Esophagus (tissue), 2 donors: ENCODE measurements around the gene SEC14L5. TPM values are rescaled to one million over a fixed set of nuclear protein-coding genes. Genes with fewer than 3 reads are reported as not detected.
A peak's percentile ranks its signal among the peaks of the same experiment; 100 is the strongest.
"Not testable (repeated sequence)": the region's sequence is repeated elsewhere in the genome, so short reads cannot be mapped to it uniquely, and the experiment has no call there.

Experiments used
- H3K27ac ChIP-seq, 2 donors: one replicate each; pipeline ENCODE4 v1.5.1; 2013; ENCODE audit warnings: low read depth in 2 of 2, mild to moderate bottlenecking in 2 of 2, inconsistent platforms in 1 of 2, low read length in 1 of 2, moderate library complexity in 1 of 2
- H3K27me3 ChIP-seq, 2 donors: one replicate each; pipeline ENCODE4 v1.6.1; 2013; ENCODE audit warnings: low read length in 2 of 2, control low read depth in 1 of 2, mild to moderate bottlenecking in 1 of 2; ENCODE audit not compliant: insufficient read depth in 2 of 2, control insufficient read depth in 1 of 2
- H3K36me3 ChIP-seq, 2 donors: one replicate each; pipeline ENCODE4 v1.6.1; 2013; ENCODE audit warnings: low read length in 1 of 2; ENCODE audit not compliant: control insufficient read depth in 2 of 2, insufficient read depth in 2 of 2
- H3K4me1 ChIP-seq, 2 donors: one replicate each; pipeline ENCODE4 v1.6.1; 2013; ENCODE audit warnings: low read length in 1 of 2; ENCODE audit not compliant: control insufficient read depth in 2 of 2, insufficient read depth in 2 of 2
- H3K4me3 ChIP-seq, 2 donors: one replicate each; pipeline ENCODE4 v1.5.1; 2013; ENCODE audit warnings: low read length in 2 of 2, mild to moderate bottlenecking in 2 of 2, low read depth in 1 of 2, moderate library complexity in 1 of 2
- H3K9me3 ChIP-seq, 2 donors: one replicate each; pipeline ENCODE4 v1.6.1; 2013; ENCODE audit warnings: mild to moderate bottlenecking in 2 of 2, low read depth in 1 of 2, low read length in 1 of 2, moderate library complexity in 1 of 2; ENCODE audit not compliant: control insufficient read depth in 2 of 2, insufficient read depth in 1 of 2
- WGBS, 2 donors: extraction: QIAGEN DNeasy Blood & Tissue Kit; methylation state at CpG; one replicate each; pipeline ENCODE4 v1.1.7; 2013; 5-methylcytosine and 5-hydroxymethylcytosine counted together
- polyA plus RNA-seq, 2 donors: library from polyadenylated mRNA; stranded (reverse); fragments of 200-250 nt; gene quantifications; one replicate each; pipeline ENCODE4 v1.2.3, GENCODE V29; 2013
- donor health status: healthy with polysubstance abuse.
- donor health status: Bipolar disorder and iron deficiency.

The SEC14L5 gene
- polyA plus RNA-seq, 2 donors = 0.19 to 0.49 TPM

DNA sequence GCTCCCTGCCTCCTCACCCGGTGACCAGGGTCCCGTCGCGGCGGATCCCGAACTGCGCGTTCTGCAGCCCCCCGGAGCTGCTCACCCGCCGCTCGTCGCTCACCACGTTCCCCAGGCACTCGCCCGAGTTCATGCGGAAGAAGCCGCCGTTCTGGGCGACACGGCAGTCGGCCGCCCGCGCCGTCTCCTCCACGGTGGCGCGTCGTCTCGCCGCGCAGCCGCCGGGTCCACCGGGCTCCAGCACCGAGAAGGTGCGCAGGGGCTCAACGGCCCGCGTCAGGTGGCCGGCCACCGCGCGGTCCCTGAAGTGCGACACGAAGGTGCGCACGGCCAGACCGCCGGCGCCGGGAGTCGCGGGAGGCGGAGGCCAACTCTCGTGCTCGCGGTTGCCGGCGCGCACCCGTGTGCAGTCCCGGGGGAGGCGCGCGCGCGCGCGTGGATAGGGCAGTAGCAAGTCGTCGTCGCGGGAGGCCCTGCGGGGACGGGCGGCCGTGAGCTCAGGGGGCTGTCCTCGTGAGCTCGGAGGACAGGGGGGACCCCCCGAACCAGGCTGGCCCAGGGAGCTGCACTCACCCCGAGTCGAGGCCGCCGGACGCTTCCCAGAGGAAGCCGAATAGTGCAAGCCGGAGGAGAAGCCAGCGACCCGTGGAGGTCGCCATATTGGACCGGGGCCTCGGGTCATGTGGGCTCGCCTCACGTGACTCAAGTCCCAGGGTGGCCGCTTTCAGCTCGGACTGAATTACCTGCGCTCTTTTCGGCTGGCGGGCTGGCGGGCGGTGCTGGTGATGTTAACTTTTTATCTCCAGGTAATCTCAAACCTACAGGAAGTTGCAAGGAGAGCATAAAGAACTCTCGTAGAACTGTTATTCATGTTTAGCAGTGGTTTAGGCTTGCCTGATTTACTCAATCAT lies 75.4 kb downstream of the SEC14L5 start, which contains the start of gene NAGPA:
Gene NAGPA (minus strand): TSS at position 680 of the 911 bp plus-strand sequence. CDS start 21 bp downstream, at position 659.
- Histone ChIP-seq H3K36me3 (peaks cover 0 to 10% of the 10 kb centered on the region in 2 donors), H3K4me1 (peaks cover 0 to 3% of the 10 kb centered on the region in 2 donors), H3K27me3 (no peaks in the 10 kb centered on the region), H3K9me3 (no peaks in the 10 kb centered on the region), H3K4me3 (peak within 1 kb of the TSS; percentile 70 to 93), H3K27ac (peak within 1 kb of the TSS; percentile 57 to 78)
- 0 to 1% methylated on average over 87 to 104 of the region's 104 CpGs for WGBS, 2 donors

DNA sequence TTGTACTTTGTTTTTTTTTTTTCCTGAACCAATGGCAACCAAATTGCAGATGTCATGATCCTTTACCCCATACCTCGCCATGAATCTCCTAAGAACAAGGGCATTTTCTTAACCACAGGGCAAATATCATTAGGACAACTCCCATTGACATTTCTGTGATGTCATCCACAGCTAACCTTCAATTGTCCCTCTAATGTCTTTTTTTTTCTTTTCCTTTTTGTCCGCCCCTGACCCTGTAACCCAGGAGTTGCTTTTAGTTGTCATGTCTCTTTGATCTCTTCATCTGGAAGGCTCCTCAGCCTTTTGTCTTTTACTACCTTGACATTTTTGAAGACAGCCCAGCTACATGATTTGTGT lies 76.0 kb downstream of the SEC14L5 start:
- no peaks in the 10 kb centered on the region for H3K27me3 ChIP-seq
- H3K9me3 ChIP-seq = no peaks in the 10 kb centered on the region
- H3K36me3 ChIP-seq = peaks cover 0 to 6% of the 10 kb centered on the region in 2 donors
- H3K27ac ChIP-seq = peak overlapping the region in 1 of 2 donors; percentile 57
- 12 to 14% methylated on average over 2 of the region's 2 CpGs for WGBS, 2 donors
- H3K4me1 ChIP-seq = peaks cover 0 to 3% of the 10 kb centered on the region in 2 donors
- H3K4me3 ChIP-seq = peak overlapping the region in 1 of 2 donors; percentile 70

DNA sequence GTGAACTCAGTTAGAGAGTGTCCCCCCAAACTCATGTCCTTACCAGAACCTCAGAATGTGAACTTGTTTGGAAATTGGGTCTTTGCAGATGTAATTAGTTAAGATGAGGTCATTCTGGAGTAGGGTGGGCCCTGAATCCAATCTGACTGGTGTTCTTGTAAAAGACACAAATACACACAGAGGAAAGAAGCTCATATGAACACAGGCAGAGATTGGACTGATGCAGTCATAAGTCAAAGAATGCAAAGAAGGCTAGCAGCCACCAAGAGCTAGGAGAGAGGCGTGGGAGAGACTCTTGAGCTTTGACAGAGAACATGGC lies 77.7 kb downstream of the SEC14L5 start:
- Histone ChIP-seq H3K9me3 (no peaks in the 10 kb centered on the region), H3K4me3 (no peak overlapping the region), H3K4me1 (peaks cover 0 to 3% of the 10 kb centered on the region in 2 donors), H3K27me3 (no peaks in the 10 kb centered on the region), H3K27ac (no peak overlapping the region), H3K36me3 (peaks cover 0 to 4% of the 10 kb centered on the region in 2 donors)
- WGBS, 2 donors = 73 to 81% methylated on average over 1 of the region's 1 CpG

DNA sequence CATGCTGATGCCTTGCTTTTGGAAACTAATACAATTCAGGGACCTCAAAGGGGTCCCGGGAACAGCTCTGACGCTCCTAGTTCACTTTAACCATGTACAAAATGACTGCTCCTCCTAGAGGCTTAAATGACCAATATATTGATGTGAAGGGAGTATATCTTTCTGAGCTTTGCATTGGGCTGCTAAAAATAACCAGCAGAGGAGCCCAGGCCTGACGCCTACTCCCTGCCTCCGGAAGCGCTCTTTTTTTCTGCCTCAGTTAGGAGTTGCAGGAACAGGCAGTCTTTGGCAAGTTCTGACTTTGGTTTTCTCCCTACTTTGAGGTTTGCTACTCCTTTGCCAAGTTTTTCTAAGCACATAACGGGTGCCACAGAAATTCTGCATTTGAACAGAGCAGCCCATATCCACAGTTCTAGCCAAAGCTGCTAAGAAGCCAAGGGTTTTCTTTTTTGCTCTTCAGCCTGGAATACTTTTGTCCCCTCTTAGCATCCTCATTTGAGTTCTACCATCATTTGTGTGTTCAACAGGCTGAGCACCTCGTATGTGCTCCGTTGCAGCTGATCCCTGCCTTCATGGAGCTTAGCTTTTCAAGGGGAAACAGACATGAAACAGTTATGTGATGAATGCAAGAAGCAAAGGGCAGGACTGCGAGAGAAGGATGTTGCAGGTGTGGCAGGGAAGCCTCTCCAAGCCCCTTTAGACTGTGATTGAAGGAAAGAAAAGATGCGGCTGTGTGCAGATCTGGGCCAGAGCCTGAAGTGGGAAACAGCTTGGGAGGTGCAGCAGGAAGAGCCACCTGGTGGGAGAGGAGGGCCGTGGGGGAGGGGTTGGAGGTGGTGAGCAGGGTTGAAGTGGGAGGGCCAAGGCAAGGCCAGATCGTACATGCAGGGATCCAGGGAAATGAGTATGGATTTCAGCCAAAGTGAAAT lies 78.4 kb downstream of the SEC14L5 start:
- H3K27ac ChIP-seq = no peak overlapping the region
- no peak overlapping the region for H3K4me3 ChIP-seq
- peaks cover 0 to 2% of the 10 kb centered on the region in 2 donors for H3K36me3 ChIP-seq
- no peaks in the 10 kb centered on the region for H3K9me3 ChIP-seq
- no peaks in the 10 kb centered on the region for H3K27me3 ChIP-seq
- 37 to 50% methylated on average over 12 of the region's 12 CpGs for WGBS, 2 donors
- peaks cover 0 to 3% of the 10 kb centered on the region in 2 donors for H3K4me1 ChIP-seq

DNA sequence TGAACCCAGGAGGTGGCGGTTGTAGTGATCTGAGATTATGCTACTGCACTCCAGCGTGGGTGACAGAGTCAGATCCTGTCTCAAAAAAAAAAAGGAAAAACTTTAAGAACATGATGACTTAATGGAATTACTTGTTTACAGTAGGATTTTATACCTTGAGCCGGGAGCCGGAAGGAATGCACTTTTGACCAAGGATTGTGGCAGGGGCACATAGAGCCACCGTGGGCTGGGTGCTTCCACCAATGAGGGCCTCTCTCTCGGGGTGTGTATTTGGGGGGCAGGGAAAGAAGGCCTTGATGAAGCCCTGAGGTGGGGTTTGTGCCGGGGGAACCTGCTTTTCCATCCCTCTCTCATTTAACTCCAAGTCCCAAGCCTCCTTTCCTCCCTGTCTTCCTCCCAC lies 82.3 kb downstream of the SEC14L5 start:
- 57 to 58% methylated on average over 7 of the region's 7 CpGs for WGBS, 2 donors
- Histone ChIP-seq H3K36me3 (no peaks in the 10 kb centered on the region), H3K4me3 (no peak overlapping the region), H3K27me3 (peaks cover 0 to 3% of the 10 kb centered on the region in 2 donors), H3K27ac (no peak overlapping the region), H3K9me3 (no peaks in the 10 kb centered on the region), H3K4me1 (no peaks in the 10 kb centered on the region)

DNA sequence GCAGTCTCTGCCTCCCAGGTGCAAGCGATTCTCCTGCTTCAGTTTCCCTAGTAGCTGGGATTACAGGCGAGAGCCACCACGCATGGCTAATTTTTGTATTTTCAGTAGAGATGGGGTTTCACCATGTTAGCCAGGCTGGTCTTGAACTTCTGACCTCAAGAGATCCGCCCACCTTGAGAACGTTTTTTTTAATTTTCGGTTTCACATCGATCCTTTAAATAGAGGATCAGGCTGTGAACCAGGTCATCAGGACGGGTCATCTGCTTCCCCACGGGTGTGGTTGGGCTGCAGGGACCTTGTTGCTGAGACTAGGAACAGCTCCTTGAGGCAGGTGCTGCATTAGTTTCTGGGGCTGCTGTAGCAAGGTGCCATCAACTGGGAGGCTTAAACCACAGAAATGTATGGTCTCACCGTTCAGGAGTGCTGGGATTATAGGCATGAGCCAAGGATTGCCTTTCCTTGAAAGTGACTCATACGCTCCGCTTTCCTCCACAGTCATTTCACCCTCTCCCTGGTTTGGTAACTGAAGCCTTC lies 83.5 kb downstream of the SEC14L5 start:
- no peak overlapping the region for H3K4me3 ChIP-seq
- WGBS, 2 donors = 57 to 61% methylated on average over 12 of the region's 12 CpGs
- H3K9me3 ChIP-seq = no peaks in the 10 kb centered on the region
- H3K27ac ChIP-seq = no peak overlapping the region
- H3K27me3 ChIP-seq = peaks cover 0 to 3% of the 10 kb centered on the region in 2 donors
- H3K4me1 ChIP-seq = no peaks in the 10 kb centered on the region
- no peaks in the 10 kb centered on the region for H3K36me3 ChIP-seq

DNA sequence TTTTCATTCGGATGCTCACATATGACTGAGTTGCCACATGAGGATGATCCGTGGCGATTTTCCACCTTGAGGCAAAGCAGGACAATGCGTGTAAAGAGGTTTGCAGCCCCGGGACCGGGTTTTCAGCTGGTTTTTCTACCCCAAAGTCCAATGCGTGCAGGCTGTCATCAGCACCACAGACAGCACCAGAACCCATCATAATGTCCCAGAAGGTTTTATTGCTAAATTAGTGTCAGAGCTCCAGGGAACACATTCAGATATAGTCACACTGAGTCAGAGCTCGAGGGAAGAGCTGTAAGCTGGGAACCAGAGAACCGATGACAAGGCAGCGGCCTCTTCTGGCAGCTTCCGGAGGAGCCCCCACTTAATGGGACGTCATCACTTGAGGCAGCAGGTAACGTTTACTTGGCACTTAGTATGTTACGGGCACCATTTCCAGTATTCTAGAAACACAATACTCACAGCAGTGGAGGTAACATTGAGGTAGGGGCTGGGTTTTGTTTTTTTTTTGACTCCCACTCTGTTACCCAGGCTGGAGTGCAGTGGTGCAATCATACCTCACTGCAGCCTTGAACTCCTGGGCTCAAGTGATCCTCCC lies 84.5 kb downstream of the SEC14L5 start:
- no peaks in the 10 kb centered on the region for H3K9me3 ChIP-seq
- WGBS, 2 donors = 72 to 74% methylated on average over 14 of the region's 14 CpGs
- no peaks in the 10 kb centered on the region for H3K4me1 ChIP-seq
- no peak overlapping the region for H3K27ac ChIP-seq
- H3K27me3 ChIP-seq = peaks cover 0 to 3% of the 10 kb centered on the region in 2 donors
- no peaks in the 10 kb centered on the region for H3K36me3 ChIP-seq
- no peak overlapping the region for H3K4me3 ChIP-seq

DNA sequence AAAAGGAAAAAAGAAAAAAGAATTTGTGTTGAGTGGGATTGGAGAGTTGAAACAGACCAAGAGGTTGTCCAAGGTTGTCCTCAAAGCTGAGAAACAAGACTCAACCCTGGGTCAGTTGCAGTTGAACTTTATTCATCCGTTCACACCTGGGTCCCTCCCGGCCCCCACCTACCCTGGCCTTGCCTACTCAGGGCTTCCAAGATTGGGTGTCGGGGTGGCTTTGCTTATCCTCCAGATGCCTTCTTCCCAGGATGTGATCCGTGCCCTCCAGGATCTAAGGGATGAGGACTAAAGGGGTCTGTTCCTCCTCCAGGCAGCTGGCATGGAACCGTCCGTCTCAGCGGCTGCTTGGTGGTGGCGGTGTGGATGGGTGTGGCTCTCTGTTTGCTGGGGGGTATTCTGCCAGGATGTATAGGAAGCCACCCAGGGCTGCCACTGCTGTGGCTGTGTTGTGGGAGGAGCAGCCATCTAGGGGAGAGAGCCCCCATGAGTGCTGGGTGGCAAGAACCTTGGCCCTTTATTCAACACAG lies 85.9 kb downstream of the SEC14L5 start:
- Histone ChIP-seq H3K4me1 (no peaks in the 10 kb centered on the region), H3K27ac (no peak overlapping the region), H3K9me3 (no peaks in the 10 kb centered on the region), H3K4me3 (no peak overlapping the region), H3K27me3 (peaks cover 0 to 3% of the 10 kb centered on the region in 2 donors), H3K36me3 (no peaks in the 10 kb centered on the region)
- WGBS, 2 donors = 85 to 91% methylated on average over 8 of the region's 8 CpGs

DNA sequence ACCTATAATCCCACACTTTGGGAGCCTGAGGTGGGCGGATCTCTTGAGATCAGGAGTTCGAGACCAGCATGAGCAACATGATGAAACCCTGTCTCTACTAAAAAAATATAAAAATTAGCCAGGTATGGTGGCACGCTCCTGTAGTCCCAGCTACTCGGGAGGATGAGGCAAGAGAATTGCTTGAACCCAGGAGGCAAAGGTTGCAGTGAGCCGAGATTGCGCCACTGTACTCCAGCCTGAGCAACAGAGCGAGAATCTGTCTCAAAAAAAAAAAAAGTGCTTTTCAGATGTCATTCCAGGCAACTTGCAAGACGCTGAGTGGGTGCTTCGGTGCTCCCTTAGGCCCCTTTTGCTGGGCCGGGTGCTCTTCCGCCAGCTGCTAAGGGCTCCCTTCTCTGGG lies 86.5 kb downstream of the SEC14L5 start:
- not testable (repeated sequence) for H3K36me3 ChIP-seq, H3K27me3 ChIP-seq, H3K4me1 ChIP-seq, H3K9me3 ChIP-seq, H3K27ac ChIP-seq, H3K4me3 ChIP-seq
- WGBS, 2 donors = 92 to 93% methylated on average over 11 of the region's 11 CpGs
